ENCODE results near the gene CAMK2D. TPM values are rescaled to one million over a fixed set of nuclear protein-coding genes. Genes with fewer than 3 reads are reported as not detected.
A peak's percentile ranks its signal among the peaks of the same experiment; 100 is the strongest.

CAMK2D gene
- total RNA-seq, 1 donor from 2014 or later, result 214 TPM

GRCh38 chr4:113534711-113535110 is 226.8 kb downstream of the CAMK2D start:
- DNase-seq (ENCODE audit: missing footprints) (no peak), ATAC-seq (no peak)
- intact Hi-C loops (cut with DNase I), result loop anchor here (5.0 kb wide), 1 partner anchor 87 kb away; no protein-coding TSS in a partner anchor

DNA sequence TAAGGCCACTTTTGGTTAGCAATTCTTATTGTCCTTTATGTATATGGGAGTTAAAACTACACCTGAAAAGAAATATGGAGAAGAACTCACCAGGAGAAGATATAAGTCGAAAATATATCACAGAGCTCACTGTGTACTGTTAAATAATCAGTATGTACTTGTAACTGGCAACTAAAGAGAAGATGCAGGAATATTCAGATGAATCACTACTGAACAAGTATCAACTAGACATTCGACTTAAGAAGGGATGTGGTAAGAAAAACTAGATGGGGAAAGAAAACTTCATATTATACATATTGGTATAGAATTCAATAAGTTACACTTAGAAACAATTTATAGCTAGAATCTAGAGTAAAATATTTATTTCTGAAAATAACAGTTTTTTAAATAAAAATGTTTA is 230.0 kb downstream of the CAMK2D start:
- ATAC-seq, result no peak
- DNase-seq (ENCODE audit: missing footprints), result no peak
- intact Hi-C loops (cut with DNase I), result no loop called here

DNA sequence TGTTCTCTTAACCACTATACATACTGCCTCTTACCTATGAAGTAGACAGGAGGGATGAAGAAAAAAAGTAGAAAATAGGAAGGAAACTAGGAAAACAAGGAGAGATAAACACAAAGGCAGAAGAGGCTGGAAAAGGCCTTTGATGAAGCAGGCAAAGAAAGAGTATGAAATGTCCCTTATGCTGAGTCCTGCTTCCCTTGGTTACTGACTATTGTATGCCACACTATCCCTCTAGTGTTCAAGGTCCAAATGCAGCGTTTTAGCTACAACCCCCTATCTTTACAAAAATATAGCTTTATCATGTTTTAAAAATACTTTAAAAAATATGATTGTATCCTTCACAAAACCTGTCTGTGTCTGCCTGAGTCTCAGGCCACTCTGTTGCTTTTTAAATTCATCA is 233.1 kb downstream of the CAMK2D start:
- intact Hi-C loops (cut with DNase I), result no loop called here
- ATAC-seq (no peak), DNase-seq (ENCODE audit: missing footprints) (no peak)

GRCh38 chr4:113525521-113525920 is 236.0 kb downstream of the CAMK2D start:
- no peak for DNase-seq (ENCODE audit: missing footprints)
- ATAC-seq, result no peak
- intact Hi-C loops (cut with DNase I), result no loop called here

DNA sequence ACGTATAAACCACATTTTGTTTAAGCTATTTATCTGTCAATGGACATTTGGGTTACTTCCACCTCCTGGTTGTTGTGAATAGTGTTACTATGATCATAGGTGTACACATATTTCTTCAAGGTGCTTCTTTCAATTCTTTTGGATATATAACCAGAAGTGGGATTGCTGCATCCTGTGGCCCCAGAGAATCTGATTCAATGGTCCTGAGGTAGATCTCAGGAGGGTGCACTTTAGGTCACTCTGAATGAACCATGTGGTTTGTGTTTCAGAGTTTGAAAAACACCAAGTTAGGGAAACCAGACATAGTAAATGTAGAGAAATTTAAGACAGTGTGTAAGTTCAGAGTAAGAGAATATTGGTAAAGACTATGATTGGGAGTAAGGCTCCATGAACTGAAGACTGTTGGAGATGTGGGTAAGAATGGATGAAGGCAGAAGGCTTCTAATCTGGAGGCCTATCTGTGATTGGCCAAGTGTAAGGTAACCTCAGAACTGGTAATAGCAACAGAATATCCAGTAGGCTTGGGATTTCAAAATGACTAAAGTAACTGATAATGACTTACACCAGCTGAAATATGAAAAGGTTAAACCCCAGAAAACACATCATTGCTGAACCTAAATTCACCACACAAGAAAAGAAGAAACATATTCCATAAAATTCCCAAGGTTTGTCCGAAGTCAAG is 236.9 kb downstream of the CAMK2D start:
- no peak for ATAC-seq
- DNase-seq (ENCODE audit: missing footprints), result no peak
- intact Hi-C loops (cut with DNase I), result no loop called here

DNA sequence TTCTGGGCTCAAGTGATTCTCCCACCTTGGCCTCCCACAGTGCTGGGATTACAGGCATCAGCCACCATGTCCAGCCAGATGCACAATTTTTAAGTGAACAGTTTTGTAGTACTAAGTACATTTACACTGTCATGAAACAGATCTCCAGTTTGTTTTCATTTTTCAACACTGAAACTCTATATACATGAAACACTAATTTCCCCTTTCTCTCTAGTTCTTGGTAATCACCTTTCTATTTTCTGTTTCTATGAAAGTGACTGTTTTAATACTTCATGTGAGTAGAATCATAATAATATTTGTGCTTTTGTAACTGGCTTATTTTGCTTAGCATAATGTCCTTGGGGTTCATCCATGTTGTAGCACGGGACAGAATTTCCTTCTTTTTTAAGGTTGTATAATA is 237.4 kb downstream of the CAMK2D start:
- ATAC-seq (no peak), DNase-seq (ENCODE audit: missing footprints) (no peak)
- intact Hi-C loops (cut with DNase I), result no loop called here

DNA sequence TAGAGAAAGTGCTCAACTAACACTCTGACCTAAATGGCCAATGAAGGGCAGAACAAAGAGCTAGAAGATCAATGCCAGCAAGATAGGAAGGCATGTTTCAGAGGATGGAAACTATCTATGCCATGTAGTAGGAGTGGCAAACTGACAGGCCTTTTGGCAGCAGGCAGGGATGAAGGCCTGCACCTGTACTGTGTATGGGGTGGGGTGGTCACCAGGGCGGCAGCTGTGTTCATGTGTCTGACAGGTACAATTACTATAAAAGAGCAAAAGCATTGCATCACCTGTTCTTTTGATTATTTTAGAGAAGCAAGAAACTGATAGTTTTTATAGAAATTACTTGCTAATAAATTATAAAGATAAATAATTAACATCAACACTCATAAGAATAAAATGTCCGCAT is 239.1 kb downstream of the CAMK2D start:
- intact Hi-C loops (cut with DNase I), result no loop called here
- no peak for DNase-seq (ENCODE audit: missing footprints)
- no peak for ATAC-seq

DNA sequence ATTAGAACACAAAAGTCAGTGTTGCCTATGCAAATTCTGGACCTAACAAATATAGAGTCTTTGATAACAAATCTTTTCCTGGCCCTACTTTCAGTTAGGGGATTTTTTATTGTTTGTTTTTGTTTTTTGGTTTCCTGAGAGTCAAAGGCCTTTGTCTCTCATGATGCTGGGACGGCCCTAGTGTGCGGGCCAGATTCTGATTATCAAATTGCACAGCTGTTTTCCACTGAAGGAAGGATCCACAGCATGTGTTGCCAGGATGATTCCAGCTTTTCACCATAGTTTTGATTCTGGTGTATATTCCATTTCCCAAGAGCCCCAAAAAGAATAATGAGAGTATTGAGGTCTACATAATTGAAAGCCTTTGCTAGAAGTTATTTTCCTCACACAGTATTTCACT is 248.2 kb downstream of the CAMK2D start:
- intact Hi-C loops (cut with DNase I), result loop anchor here (10.0 kb wide), 1 partner anchor 119 kb away; no protein-coding TSS in a partner anchor
- DNase-seq (ENCODE audit: missing footprints) (no peak), ATAC-seq (no peak)

- DNase-seq (ENCODE audit: missing footprints), result no peak
- no peak for ATAC-seq
- intact Hi-C loops (cut with DNase I), result loop anchor here (10.0 kb wide), 1 partner anchor 118 kb away; no protein-coding TSS in a partner anchor
Observed at GRCh38 chr4:113512880-113513279, 248.7 kb downstream of the CAMK2D start.

DNA sequence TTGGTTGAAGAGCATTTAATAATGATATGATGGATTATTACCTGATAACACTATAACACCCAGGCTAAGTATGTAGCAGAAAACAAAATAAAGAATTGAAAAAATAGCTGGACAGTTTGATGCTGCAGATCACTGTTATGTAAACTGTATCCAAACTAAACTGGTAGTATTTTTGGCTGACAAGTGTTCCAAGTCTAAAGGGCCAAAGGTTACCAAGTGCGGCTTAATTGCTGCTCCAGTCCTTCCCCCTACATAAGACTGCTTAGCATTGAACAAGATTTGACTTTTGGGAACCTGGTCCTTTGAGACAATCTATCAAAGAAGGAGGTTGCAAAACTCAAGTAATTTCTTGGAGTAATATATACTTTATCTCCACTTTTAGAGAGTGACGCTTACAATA is 249.6 kb downstream of the CAMK2D start:
- DNase-seq (ENCODE audit: missing footprints), result no peak
- intact Hi-C loops (cut with DNase I), result loop anchor here (10.0 kb wide), 1 partner anchor 117 kb away; no protein-coding TSS in a partner anchor
- ATAC-seq, result no peak

- ATAC-seq, result no peak
- intact Hi-C loops (cut with DNase I), result loop anchor here (10.0 kb wide), 2 partner anchors 55 to 115 kb away; no protein-coding TSS in a partner anchor
- DNase-seq (ENCODE audit: missing footprints), result no peak
Observed at GRCh38 chr4:113509851-113510250, 251.7 kb downstream of the CAMK2D start.

GRCh38 chr4:113505044-113505443 is 256.5 kb downstream of the CAMK2D start:
- ATAC-seq, result peak; percentile 53
- intact Hi-C loops (cut with DNase I), result loop anchor here (10.0 kb wide), 1 partner anchor 50 kb away; no protein-coding TSS in a partner anchor
- no peak for DNase-seq (ENCODE audit: missing footprints)

DNA sequence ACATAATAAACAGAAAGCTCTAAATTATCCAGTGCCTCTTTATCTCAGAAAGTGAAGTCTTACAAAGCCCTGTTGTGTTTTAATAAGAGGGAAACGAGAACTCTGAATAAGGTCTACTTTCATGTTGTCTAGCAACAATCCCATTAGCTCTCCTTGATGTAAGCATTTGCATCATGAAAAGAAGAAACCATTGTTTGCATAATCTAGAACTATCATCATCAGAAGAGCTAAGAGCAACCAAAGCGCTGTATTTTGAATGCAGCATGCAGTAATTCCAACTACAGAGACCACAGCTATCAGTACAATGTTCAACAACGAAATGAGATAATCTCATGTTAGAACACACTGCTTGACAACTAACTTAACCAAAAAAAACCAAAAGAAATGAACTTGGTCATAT is 257.1 kb downstream of the CAMK2D start:
- ATAC-seq (no peak), DNase-seq (ENCODE audit: missing footprints) (no peak)
- intact Hi-C loops (cut with DNase I), result loop anchor here (10.0 kb wide), 1 partner anchor 50 kb away; no protein-coding TSS in a partner anchor

- intact Hi-C loops (cut with DNase I), result loop anchor here (10.0 kb wide), 1 partner anchor 49 kb away; no protein-coding TSS in a partner anchor
- DNase-seq (ENCODE audit: missing footprints) (no peak), ATAC-seq (no peak)
Observed at GRCh38 chr4:113503691-113504090, 257.8 kb downstream of the CAMK2D start.

DNA sequence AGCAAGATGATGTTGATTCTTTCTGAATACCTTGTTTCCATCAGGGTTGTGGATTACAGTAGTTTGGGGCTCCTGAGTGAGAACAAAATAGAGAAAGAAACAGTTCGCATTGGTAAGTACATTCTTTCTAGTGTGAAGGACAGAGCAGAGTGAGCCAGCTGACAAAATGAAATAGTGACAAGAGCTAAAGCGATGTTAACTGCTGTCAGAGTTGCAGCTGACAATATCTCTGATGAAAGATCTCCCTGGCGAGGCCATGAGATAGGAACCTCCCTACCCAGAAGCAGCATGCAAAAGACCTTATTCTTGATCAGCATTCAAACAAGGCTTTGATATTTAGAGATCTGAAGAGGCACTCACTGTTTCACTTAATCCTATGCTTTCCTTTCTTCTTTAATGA is 258.6 kb downstream of the CAMK2D start:
- ATAC-seq, result no peak
- DNase-seq (ENCODE audit: missing footprints), result no peak
- intact Hi-C loops (cut with DNase I), result loop anchor here (10.0 kb wide), 1 partner anchor 48 kb away; no protein-coding TSS in a partner anchor

GRCh38 chr4:113502476-113502875 is 259.1 kb downstream of the CAMK2D start:
- intact Hi-C loops (cut with DNase I), result loop anchor here (10.0 kb wide), 1 partner anchor 48 kb away; no protein-coding TSS in a partner anchor
- ATAC-seq (no peak), DNase-seq (ENCODE audit: missing footprints) (no peak)

DNA sequence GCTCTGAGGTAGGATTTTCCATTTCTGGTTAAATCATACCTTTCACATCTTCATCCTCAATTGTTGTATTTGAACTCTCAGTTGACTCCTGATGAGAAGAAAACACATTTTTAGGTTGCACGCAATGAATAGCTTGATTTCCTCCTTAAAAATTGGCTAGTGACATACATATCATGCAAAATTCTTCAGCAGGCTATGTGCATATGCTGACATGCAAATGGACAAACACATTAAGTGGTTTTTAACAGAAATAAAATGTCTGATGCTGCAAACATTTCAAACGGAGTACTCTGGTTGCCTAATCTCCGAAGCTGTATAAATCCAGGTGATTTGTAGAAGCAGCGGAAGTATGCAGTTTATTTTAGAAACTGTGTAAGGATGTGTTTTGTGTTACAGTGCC is 261.1 kb downstream of the CAMK2D start:
- intact Hi-C loops (cut with DNase I), result loop anchor here (10.0 kb wide), 1 partner anchor 46 kb away; no protein-coding TSS in a partner anchor
- no peak for DNase-seq (ENCODE audit: missing footprints)
- no peak for ATAC-seq

GRCh38 chr4:113499696-113500095 is 261.8 kb downstream of the CAMK2D start:
- intact Hi-C loops (cut with DNase I), result loop anchor here (10.0 kb wide), 1 partner anchor 45 kb away; no protein-coding TSS in a partner anchor
- DNase-seq (ENCODE audit: missing footprints) (no peak), ATAC-seq (no peak)

DNA sequence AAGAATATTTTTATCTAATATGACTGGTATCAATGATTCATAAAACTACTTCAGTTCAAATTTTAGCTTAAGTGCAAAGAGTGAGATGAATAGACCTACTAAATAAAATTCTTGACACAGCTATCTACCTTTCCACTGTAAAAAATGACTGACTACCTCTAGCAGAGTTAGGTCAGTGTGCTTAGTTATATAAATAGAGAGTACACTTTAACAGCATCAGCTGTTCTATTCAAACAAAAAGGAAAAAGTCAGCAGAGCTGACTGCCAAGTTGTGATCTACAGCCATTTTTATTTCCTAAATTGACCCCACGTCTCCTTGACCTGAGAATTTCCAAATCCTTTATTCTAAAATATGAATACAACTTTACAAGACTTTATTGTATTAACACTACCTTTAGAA is 262.4 kb downstream of the CAMK2D start:
- ATAC-seq (no peak), DNase-seq (ENCODE audit: missing footprints) (no peak)
- intact Hi-C loops (cut with DNase I), result no loop called here

DNA sequence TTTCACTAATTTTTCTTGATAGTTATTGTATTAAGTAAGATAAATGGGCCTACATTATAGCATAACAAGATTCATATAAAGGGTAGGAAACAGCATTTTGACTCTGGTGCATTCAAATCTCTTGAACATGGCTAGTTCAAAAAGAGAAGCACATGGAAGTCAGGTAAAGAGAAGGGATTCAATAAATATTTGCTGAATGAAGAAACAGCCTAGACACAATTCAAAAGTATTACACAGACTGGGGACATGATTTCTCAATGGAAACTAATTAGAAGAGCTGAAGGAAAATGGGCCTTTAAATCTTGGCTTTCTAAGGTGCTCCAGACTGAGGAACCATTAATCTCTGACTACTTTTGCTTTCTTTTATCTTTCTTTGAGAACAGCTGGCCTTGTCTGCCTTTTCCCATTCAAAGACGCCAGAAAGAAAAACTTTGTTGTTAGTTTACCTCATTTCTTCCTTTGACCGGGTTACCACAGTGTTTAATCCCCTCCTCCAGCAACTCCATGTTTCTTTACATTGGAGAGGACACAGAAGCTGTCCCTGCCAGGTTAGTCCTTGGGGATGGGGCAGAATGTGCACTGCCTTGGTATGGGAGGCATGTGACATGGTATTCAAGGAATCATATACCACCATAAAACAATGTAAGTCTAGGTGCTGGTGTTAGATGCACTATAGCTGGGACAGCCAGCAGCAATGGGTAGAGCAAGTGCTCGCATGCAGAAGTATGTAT is 264.2 kb downstream of the CAMK2D start:
- no peak for ATAC-seq
- intact Hi-C loops (cut with DNase I), result no loop called here
- no peak for DNase-seq (ENCODE audit: missing footprints)

All from Right ventricle myocardium inferior (tissue), 1 donor.